NB4 (cell line): ENCODE measurements around the gene MKS1.

Source experiments
- DNase-seq: peaks from one replicate; pipeline ENCODE4 v3.0.0; 2010; ENCODE audit warnings: low read depth
- H3K4me3 ChIP-seq: one replicate; pipeline ENCODE4 v1.5.1; 2011; ENCODE audit warnings: mild to moderate bottlenecking, low read depth, low read length, moderate library complexity
- CTCF ChIP-seq: IDR thresholded peaks from one replicate; pipeline ENCODE4 v1.5.1; 2012; ENCODE audit warnings: low read depth, low read length
- MAX ChIP-seq: IDR thresholded peaks from 2 replicates; pipeline ENCODE4 v1.6.1; 2011; ENCODE audit warnings: low read depth, low read length
- MYC ChIP-seq: IDR thresholded peaks from 2 replicates; pipeline ENCODE4 v1.6.1; 2011; ENCODE audit warnings: low read depth, low read length
- POLR2A ChIP-seq: IDR thresholded peaks from 2 replicates; pipeline ENCODE4 v1.6.1; 2011; ENCODE audit warnings: mild to moderate bottlenecking; ENCODE audit not compliant: insufficient read length; ENCODE audit errors: extremely low read depth

Gene MKS1

GRCh38 chr17:58187675-58188074 lies 31.4 kb downstream of the MKS1 start:
- TF ChIP-seq MAX (no peak), CTCF (no peak), POLR2A (no peak), MYC (no peak)
- no peak for DNase-seq
- no peak overlapping the region for H3K4me3 ChIP-seq

- TF ChIP-seq MAX: no peak
- TF ChIP-seq MYC: no peak
- no peak for TF ChIP-seq CTCF
- TF ChIP-seq POLR2A: no peak
- no peak for DNase-seq
- no peak overlapping the region for H3K4me3 ChIP-seq
Measured at GRCh38 chr17:58187063-58187462, 32.0 kb downstream of the MKS1 start.

- TF ChIP-seq POLR2A (no peak), MYC (no peak), MAX (no peak), CTCF (no peak)
- no peak for DNase-seq
- H3K4me3 ChIP-seq: no peak overlapping the region
Measured at GRCh38 chr17:58186591-58186990, 32.5 kb downstream of the MKS1 start.

GRCh38 chr17:58184986-58185761 lies 33.9 kb downstream of the MKS1 start:
- TF ChIP-seq POLR2A (no peak), CTCF (no peak), MYC (no peak), MAX (peak; percentile 9; the same call in 1 of the 2 replicates)
- H3K4me3 ChIP-seq: no peak overlapping the region
- peak; percentile 60 for DNase-seq

- H3K4me3 ChIP-seq: no peak overlapping the region
- TF ChIP-seq CTCF (no peak), MYC (peak; percentile 52; the same call in 1 of the 2 replicates), MAX (peak; percentile 92), POLR2A (no peak)
- DNase-seq: peak; percentile 79
Measured at GRCh38 chr17:58184308-58184985, 34.6 kb downstream of the MKS1 start.
